GM12878 (cell line): Measurements from ENCODE around the gene WBP11.

Source experiments
- EZH2 ChIP-seq: IDR thresholded peaks from 2 replicates; pipeline ENCODE4 v1.6.1; 2012; ENCODE audit warnings: low read depth, mild to moderate bottlenecking, control low read depth, inconsistent platforms, low read length, borderline replicate concordance; ENCODE audit not compliant: control insufficient read depth
- MTA3 ChIP-seq: IDR thresholded peaks from 2 replicates; pipeline ENCODE4 v1.6.1; 2012; ENCODE audit warnings: low read length, inconsistent platforms, borderline replicate concordance
- MYC ChIP-seq: IDR thresholded peaks from 2 replicates; pipeline ENCODE4 v1.6.1; 2011; ENCODE audit warnings: mild to moderate bottlenecking, low read length, moderate library complexity, inconsistent platforms; ENCODE audit not compliant: insufficient read depth, insufficient replicate concordance, insufficient read length, severe bottlenecking
- POLR2AphosphoS5 ChIP-seq: IDR thresholded peaks from 2 replicates; pipeline ENCODE4 v1.6.1; 2011; ENCODE audit warnings: mild to moderate bottlenecking, low read length, inconsistent platforms
- RAD21 ChIP-seq: IDR thresholded peaks from 2 replicates; pipeline ENCODE4 v1.6.1; 2011; ENCODE audit warnings: mild to moderate bottlenecking, low read depth, low read length, moderate library complexity; ENCODE audit not compliant: insufficient read depth
- RELA ChIP-seq: fragments of 450-650 bp; IDR thresholded peaks from 2 replicates; pipeline ENCODE4 v1.8.0; 2014; ENCODE audit warnings: borderline replicate concordance; ENCODE audit not compliant: partially characterized antibody
- TF ChIP-seq, protein P1 (sequence below), 3 experiments: IDR thresholded peaks in 2 of 3; conservative IDR thresholded peaks in 1 of 3; 2 replicates each; pipeline ENCODE4 v1.5.1; 2011; ENCODE audit warnings: low read depth in 3 of 3, low read length in 3 of 3, mild to moderate bottlenecking in 3 of 3, control low read depth in 2 of 3, moderate library complexity in 2 of 3, inconsistent platforms in 1 of 3, mixed read lengths in 1 of 3; ENCODE audit not compliant: control insufficient read depth in 2 of 3, insufficient read depth in 1 of 3; ENCODE audit errors: extremely low read depth in 1 of 3

DNA sequence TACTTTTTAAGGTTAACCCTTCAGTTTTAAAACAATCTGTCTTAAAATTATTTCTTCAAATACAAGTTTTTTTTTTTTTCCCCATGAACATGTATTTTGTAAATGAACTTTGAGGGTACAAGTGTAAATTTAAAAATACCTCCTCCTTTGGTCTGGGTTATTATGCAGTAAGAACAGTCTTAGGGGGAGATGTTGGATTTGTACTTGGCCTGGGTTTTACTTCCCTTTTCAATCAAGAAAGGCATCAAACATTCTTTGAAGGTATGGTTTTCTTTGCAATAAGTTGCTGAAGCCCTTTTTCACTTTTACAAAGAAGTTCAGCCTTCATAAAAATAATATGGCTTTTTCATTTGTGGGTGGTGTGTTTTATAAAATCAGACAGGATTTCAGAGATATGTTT, 20.5 kb downstream of the WBP11 start:
- TF ChIP-seq RAD21 (no peak), MYC (no peak), POLR2AphosphoS5 (no peak), MTA3 (no peak), RELA (no peak), EZH2 (no peak)
- TF ChIP-seq, protein P1, sequence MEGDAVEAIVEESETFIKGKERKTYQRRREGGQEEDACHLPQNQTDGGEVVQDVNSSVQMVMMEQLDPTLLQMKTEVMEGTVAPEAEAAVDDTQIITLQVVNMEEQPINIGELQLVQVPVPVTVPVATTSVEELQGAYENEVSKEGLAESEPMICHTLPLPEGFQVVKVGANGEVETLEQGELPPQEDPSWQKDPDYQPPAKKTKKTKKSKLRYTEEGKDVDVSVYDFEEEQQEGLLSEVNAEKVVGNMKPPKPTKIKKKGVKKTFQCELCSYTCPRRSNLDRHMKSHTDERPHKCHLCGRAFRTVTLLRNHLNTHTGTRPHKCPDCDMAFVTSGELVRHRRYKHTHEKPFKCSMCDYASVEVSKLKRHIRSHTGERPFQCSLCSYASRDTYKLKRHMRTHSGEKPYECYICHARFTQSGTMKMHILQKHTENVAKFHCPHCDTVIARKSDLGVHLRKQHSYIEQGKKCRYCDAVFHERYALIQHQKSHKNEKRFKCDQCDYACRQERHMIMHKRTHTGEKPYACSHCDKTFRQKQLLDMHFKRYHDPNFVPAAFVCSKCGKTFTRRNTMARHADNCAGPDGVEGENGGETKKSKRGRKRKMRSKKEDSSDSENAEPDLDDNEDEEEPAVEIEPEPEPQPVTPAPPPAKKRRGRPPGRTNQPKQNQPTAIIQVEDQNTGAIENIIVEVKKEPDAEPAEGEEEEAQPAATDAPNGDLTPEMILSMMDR (IDR thresholded peaks at IDR 0.05 in 2 of 3, conservative IDR thresholded peaks at IDR 0.05 in 1 of 3; ENCODE audit: control insufficient read depth in 2 of 3, extremely low read depth in 1 of 3, insufficient read depth in 1 of 3, low read depth in 3 of 3, low read length in 3 of 3), result no peak
